ENCODE measurements around the gene PIGX.
"Not testable (repeated sequence)": the region's sequence is repeated elsewhere in the genome, so short reads cannot be mapped to it uniquely, and the experiment has no call there.

- TF ChIP-seq CTCF, POLR2A (IDR thresholded peaks at IDR 0.05): not testable (repeated sequence)
Measured at GRCh38 chr3:196743569-196743968, 31.4 kb downstream of the PIGX start.
